ENCODE results near the gene CDC34.

Gene CDC34

GRCh38 chr19:588741-589692 lies 57.5 kb downstream of the CDC34 start:
- no peak for DNase-seq (ENCODE audit: low read depth)

GRCh38 chr19:589693-590395 lies 58.3 kb downstream of the CDC34 start, which contains the start of gene HCN2:
HCN2 (plus strand) TSS chr19:589881; CDS start chr19:589946, 65 bp downstream.
- no peak for DNase-seq (ENCODE audit: low read depth)

GRCh38 chr19:590396-590745 lies 58.8 kb downstream of the CDC34 start:
- DNase-seq (ENCODE audit: low read depth), result no peak

GRCh38 chr19:590750-591098 lies 59.2 kb downstream of the CDC34 start:
- DNase-seq (ENCODE audit: low read depth), result no peak

- no peak for DNase-seq (ENCODE audit: low read depth)
These were observed 59.8 kb downstream of the CDC34 start for GRCh38 chr19:591099-591958.
